ENCODE measurements around the gene MYH7.

MYH7 gene

DNA sequence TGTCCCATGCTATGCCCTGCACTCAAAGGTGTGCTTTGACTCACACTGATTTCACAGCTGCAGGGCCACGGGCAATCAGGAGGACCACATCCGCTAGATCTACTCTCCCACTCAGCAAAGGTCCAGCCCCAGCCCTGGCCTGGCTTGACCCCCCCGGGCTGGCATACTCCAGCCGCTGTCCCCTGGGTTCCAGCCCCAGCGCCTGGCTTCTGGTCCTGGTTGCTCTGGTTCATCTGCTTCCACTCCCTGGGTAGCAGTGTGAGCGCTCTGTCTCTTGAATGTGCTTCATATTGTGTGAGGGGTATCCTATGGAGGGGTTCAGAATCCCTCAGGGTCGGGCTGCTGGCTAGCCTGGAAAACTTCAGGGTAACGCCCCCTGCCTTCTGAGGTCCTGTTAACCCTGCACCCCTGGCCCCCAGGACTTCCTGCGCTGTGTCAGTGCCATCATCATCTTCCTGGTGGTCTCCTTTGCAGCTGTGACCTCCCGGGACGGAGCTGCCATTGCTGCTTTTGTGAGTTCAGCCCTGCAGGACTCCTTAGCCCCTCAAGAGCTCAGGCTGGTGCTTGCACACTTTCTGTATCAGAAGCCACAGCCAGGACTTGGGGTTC lies 56.7 kb downstream of the MYH7 start:
- H3K9ac ChIP-seq (ENCODE audit: low read length in 2 of 2), result no peak overlapping the region
- H3K27me3 ChIP-seq (ENCODE audit: control insufficient read depth in 1 of 2, insufficient read depth in 2 of 2, low read length in 2 of 2), result peaks cover 2 to 3% of the 10 kb centered on the region in 2 donors
- no peaks in the 10 kb centered on the region for H3K36me3 ChIP-seq (ENCODE audit: control insufficient read depth in 2 of 2, insufficient read depth in 2 of 2, low read length in 2 of 2)
- H3K4me1 ChIP-seq (ENCODE audit: control insufficient read depth, insufficient read depth, low read length), result peaks cover 3% of the 10 kb centered on the region
- no peak overlapping the region for H3K4me3 ChIP-seq (ENCODE audit: low read length in 2 of 2)
- H3K27ac ChIP-seq (ENCODE audit: low read length), result no peak overlapping the region
- no peaks in the 10 kb centered on the region for H3K9me3 ChIP-seq (ENCODE audit: control insufficient read depth in 2 of 2, low read length in 2 of 2)

DNA sequence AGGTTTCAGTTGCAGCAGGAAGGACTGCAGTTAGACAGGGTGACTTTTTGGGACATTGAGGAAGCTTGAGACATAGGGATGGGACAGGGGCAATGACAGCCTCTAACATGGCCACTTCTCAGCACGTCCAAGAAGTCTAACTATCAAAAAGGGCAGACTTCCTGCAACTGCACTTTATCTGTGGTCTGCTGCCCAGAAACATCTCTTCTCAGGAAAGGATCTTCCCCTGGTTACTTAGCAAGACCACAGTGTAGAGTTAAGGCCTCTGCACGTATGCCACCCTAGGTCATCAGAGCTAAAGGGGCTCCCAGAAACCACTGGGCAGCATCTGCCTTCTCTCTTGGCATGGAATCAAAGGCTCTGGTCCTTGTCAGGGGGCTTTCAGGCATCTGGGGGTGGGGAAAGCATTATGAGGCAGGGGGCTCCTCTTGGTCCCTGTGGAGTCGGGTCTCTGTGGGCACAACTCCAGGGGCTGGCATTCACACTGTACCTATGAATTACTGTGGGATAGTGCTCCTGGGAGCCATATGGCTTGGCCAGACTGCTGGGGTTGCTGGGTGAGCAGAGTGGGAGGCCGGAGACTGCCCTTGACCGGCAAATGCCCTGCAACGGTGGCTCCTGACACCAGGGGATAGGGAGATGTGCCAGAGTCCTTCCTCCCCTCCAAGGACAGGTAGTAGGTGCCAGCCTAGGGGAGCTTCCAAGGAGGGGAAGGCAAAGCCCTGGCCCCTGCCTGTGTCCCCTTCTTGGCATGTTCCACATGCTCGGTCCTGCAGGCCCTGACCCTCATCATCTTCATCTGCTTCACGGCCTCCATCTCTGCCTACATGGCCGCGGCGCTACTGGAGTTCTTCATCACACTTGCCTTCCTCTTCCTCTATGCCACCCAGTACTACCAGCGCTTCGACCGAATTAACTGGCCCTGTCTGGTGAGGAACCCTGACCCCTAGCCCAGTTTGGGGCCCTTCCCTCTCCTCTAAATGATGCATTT lies 57.6 kb downstream of the MYH7 start:
- no peak overlapping the region for H3K4me3 ChIP-seq (ENCODE audit: low read length in 2 of 2)
- peak overlapping the region; percentile 5 to 22 for H3K9ac ChIP-seq (ENCODE audit: low read length in 2 of 2)
- H3K4me1 ChIP-seq (ENCODE audit: control insufficient read depth, insufficient read depth, low read length), result peaks cover 3% of the 10 kb centered on the region
- H3K9me3 ChIP-seq (ENCODE audit: control insufficient read depth in 2 of 2, low read length in 2 of 2), result no peaks in the 10 kb centered on the region
- H3K27me3 ChIP-seq (ENCODE audit: control insufficient read depth in 1 of 2, insufficient read depth in 2 of 2, low read length in 2 of 2), result peaks cover 2 to 3% of the 10 kb centered on the region in 2 donors
- no peaks in the 10 kb centered on the region for H3K36me3 ChIP-seq (ENCODE audit: control insufficient read depth in 2 of 2, insufficient read depth in 2 of 2, low read length in 2 of 2)
- no peak overlapping the region for H3K27ac ChIP-seq (ENCODE audit: low read length)

- Histone ChIP-seq H3K4me3 (ENCODE audit: low read length in 2 of 2) (peak overlapping the region in 1 of 2 donors; percentile 62), H3K27ac (ENCODE audit: low read length) (no peak overlapping the region), H3K9ac (ENCODE audit: low read length in 2 of 2) (peak overlapping the region; percentile 5 to 28), H3K4me1 (ENCODE audit: control insufficient read depth, insufficient read depth, low read length) (peaks cover 3% of the 10 kb centered on the region), H3K9me3 (ENCODE audit: control insufficient read depth in 2 of 2, low read length in 2 of 2) (no peaks in the 10 kb centered on the region), H3K36me3 (ENCODE audit: control insufficient read depth in 2 of 2, insufficient read depth in 2 of 2, low read length in 2 of 2) (no peaks in the 10 kb centered on the region), H3K27me3 (ENCODE audit: control insufficient read depth in 1 of 2, insufficient read depth in 2 of 2, low read length in 2 of 2) (peaks cover 2 to 3% of the 10 kb centered on the region in 2 donors)
Observed at GRCh38 chr14:23377198-23377550, 58.3 kb downstream of the MYH7 start.

DNA sequence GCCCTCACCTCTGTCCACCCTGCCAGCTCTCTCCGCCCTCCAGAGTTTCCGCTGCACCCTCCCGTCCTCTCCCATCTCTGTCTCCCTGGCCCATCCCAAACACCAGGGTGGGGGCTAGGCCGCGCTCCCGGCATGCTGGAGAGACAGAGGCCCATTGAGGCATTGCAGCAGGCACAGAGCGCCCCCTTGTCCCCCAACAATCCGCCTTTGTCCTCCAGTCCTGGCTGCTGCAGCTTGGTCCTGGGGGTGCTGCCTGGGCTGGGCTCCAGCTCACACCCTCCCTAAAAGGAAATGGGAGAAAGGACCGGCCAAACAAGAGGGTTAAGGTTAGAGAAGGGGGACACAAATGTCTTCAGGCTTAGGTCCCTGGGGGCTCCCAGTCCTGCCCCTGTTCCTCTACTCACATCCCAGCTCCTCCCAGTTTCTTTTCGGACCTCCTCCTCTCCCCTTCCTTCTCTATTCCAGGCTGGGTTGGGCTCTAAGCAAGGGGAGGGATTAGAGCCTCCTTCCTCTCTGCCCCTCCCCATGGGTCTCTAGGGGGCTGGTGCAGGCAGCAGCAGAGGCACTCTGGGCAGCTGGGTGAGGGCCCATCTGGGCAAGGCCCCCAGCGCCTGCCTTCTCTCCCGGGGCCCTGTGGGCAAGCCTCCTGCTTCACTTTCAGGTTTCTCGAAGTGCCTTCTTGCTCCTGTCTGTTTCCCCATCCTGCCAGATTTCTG lies 58.8 kb downstream of the MYH7 start, which contains the start of gene CMTM5:
TSS of gene CMTM5 (plus strand) at position 565 of the 716 bp plus-strand sequence. CDS start 206 bp downstream, outside the sequence.
- Histone ChIP-seq H3K36me3 (ENCODE audit: control insufficient read depth in 2 of 2, insufficient read depth in 2 of 2, low read length in 2 of 2) (no peaks in the 10 kb centered on the region), H3K27ac (ENCODE audit: low read length) (peak within 1 kb of the TSS; percentile 46), H3K4me3 (ENCODE audit: low read length in 2 of 2) (peak within 1 kb of the TSS in 1 of 2 donors; percentile 62), H3K4me1 (ENCODE audit: control insufficient read depth, insufficient read depth, low read length) (peaks cover 3% of the 10 kb centered on the region), H3K27me3 (ENCODE audit: control insufficient read depth in 1 of 2, insufficient read depth in 2 of 2, low read length in 2 of 2) (peaks cover 2 to 3% of the 10 kb centered on the region in 2 donors), H3K9ac (ENCODE audit: low read length in 2 of 2) (peak within 1 kb of the TSS; percentile 28 to 47), H3K9me3 (ENCODE audit: control insufficient read depth in 2 of 2, low read length in 2 of 2) (no peaks in the 10 kb centered on the region)

GRCh38 chr14:23375527-23376251 lies 59.8 kb downstream of the MYH7 start:
- peaks cover 3% of the 10 kb centered on the region for H3K4me1 ChIP-seq (ENCODE audit: control insufficient read depth, insufficient read depth, low read length)
- H3K36me3 ChIP-seq (ENCODE audit: control insufficient read depth in 2 of 2, insufficient read depth in 2 of 2, low read length in 2 of 2), result no peaks in the 10 kb centered on the region
- no peak overlapping the region for H3K27ac ChIP-seq (ENCODE audit: low read length)
- peaks cover 3% of the 10 kb centered on the region in 2 donors for H3K27me3 ChIP-seq (ENCODE audit: control insufficient read depth in 1 of 2, insufficient read depth in 2 of 2, low read length in 2 of 2)
- no peaks in the 10 kb centered on the region for H3K9me3 ChIP-seq (ENCODE audit: control insufficient read depth in 2 of 2, low read length in 2 of 2)
- H3K4me3 ChIP-seq (ENCODE audit: low read length in 2 of 2), result no peak overlapping the region
- no peak overlapping the region for H3K9ac ChIP-seq (ENCODE audit: low read length in 2 of 2)

DNA sequence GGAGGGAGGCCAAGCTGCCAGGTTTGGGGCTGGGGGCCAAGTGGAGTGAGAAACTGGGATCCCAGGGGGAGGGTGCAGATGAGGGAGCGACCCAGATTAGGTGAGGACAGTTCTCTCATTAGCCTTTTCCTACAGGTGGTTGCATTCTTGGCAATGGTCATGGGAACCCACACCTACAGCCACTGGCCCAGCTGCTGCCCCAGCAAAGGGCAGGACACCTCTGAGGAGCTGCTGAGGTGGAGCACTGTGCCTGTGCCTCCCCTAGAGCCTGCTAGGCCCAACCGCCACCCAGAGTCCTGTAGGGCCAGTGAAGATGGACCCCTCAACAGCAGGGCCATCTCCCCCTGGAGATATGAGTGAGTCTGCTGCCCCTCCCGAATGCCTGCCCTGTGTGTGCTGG lies 62.4 kb downstream of the MYH7 start:
- H3K4me1 ChIP-seq (ENCODE audit: control insufficient read depth, insufficient read depth, low read length), result peaks cover 3% of the 10 kb centered on the region
- no peaks in the 10 kb centered on the region for H3K36me3 ChIP-seq (ENCODE audit: control insufficient read depth in 2 of 2, insufficient read depth in 2 of 2, low read length in 2 of 2)

DNA sequence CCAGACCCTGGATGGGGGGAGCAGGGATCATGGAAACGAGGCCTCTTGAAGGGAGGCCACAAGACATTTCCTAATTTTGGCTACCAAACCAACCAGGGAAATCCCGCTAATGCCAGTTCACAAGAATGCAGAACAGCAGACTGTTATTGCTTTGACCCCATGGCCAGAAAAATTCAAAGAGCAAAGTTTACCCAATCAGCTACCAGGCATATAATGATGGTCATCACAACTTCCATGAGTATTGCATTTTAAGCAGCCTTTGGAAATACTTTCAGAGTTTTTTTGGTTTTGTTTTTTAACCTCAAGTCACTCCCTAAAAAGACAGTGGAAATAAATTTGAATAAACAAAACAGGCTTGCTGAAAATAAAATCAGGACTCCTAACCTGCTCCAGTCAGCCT lies 63.0 kb downstream of the MYH7 start, which contains the start of gene IL25:
TSS of gene IL25 (plus strand) at position 301 of the 400 bp plus-strand sequence.
- H3K36me3 ChIP-seq (ENCODE audit: control insufficient read depth in 2 of 2, insufficient read depth in 2 of 2, low read length in 2 of 2), result no peaks in the 10 kb centered on the region
- H3K4me1 ChIP-seq (ENCODE audit: control insufficient read depth, insufficient read depth, low read length), result peaks cover 3% of the 10 kb centered on the region
- H3K27me3 ChIP-seq (ENCODE audit: control insufficient read depth in 1 of 2, insufficient read depth in 2 of 2, low read length in 2 of 2), result peaks cover 0 to 2% of the 10 kb centered on the region in 2 donors
- no peak within 1 kb of the TSS for H3K4me3 ChIP-seq (ENCODE audit: low read length in 2 of 2)
- H3K9me3 ChIP-seq (ENCODE audit: control insufficient read depth in 2 of 2, low read length in 2 of 2), result no peaks in the 10 kb centered on the region
- H3K27ac ChIP-seq (ENCODE audit: low read length), result no peak within 1 kb of the TSS
- no peak within 1 kb of the TSS for H3K9ac ChIP-seq (ENCODE audit: low read length in 2 of 2)

More for the DNA sequence above, 62.4 kb downstream of the MYH7 start:
- H3K27me3 ChIP-seq (ENCODE audit: control insufficient read depth in 1 of 2, insufficient read depth in 2 of 2, low read length in 2 of 2), result peaks cover 0 to 2% of the 10 kb centered on the region in 2 donors
- H3K9me3 ChIP-seq (ENCODE audit: control insufficient read depth in 2 of 2, low read length in 2 of 2), result no peaks in the 10 kb centered on the region
- no peak overlapping the region for H3K4me3 ChIP-seq (ENCODE audit: low read length in 2 of 2)
- no peak overlapping the region for H3K9ac ChIP-seq (ENCODE audit: low read length in 2 of 2)
- H3K27ac ChIP-seq (ENCODE audit: low read length), result no peak overlapping the region

DNA sequence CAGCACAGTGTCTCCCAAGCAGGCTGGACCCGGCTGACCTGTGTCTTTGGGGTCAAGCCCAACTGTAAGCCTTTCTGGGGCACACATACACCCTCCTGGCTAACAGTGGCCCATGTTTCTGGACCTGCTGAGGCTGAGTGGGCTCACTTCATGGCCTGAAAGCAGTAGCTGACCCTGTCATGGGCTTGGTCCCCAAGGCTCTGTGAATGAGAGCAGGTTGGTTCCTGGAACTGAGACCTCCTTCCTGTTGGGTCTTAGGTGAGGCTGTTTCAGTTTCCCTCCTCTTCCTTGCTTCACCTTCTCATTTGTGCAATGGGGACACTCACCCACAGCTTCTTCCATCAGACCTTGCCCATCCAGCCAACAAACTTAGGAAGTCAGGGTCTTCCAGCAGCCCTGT lies 63.6 kb downstream of the MYH7 start:
- H3K4me3 ChIP-seq (ENCODE audit: low read length in 2 of 2), result no peak overlapping the region
- no peaks in the 10 kb centered on the region for H3K9me3 ChIP-seq (ENCODE audit: control insufficient read depth in 2 of 2, low read length in 2 of 2)
- peaks cover 6% of the 10 kb centered on the region for H3K4me1 ChIP-seq (ENCODE audit: control insufficient read depth, insufficient read depth, low read length)
- H3K27ac ChIP-seq (ENCODE audit: low read length), result no peak overlapping the region
- H3K9ac ChIP-seq (ENCODE audit: low read length in 2 of 2), result no peak overlapping the region
- H3K27me3 ChIP-seq (ENCODE audit: control insufficient read depth in 1 of 2, insufficient read depth in 2 of 2, low read length in 2 of 2), result peaks cover 0 to 2% of the 10 kb centered on the region in 2 donors
- no peaks in the 10 kb centered on the region for H3K36me3 ChIP-seq (ENCODE audit: control insufficient read depth in 2 of 2, insufficient read depth in 2 of 2, low read length in 2 of 2)

DNA sequence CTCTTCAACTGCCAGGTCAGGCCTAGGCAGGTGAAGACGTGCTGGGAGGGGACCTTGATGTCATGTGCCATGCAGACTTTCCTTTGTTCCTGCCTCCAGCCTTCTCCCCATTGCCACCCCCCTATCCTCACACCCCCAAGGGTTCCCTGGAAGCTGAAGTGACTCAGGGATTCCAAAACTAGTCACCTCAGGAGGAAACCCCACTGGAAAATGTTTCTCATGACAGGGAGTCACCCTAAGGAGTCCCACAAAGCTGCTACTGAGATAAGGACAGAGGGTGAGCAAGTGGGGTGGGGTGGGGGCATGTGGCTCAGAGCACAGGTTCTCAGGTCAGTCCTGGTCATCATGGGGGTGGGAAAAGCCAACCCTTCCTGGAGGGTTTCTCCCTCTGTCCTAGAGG lies 65.2 kb downstream of the MYH7 start:
- Histone ChIP-seq H3K27me3 (ENCODE audit: control insufficient read depth in 1 of 2, insufficient read depth in 2 of 2, low read length in 2 of 2) (peaks cover 0 to 2% of the 10 kb centered on the region in 2 donors), H3K9ac (ENCODE audit: low read length in 2 of 2) (no peak overlapping the region), H3K36me3 (ENCODE audit: control insufficient read depth in 2 of 2, insufficient read depth in 2 of 2, low read length in 2 of 2) (no peaks in the 10 kb centered on the region), H3K9me3 (ENCODE audit: control insufficient read depth in 2 of 2, low read length in 2 of 2) (no peaks in the 10 kb centered on the region), H3K4me3 (ENCODE audit: low read length in 2 of 2) (no peak overlapping the region), H3K4me1 (ENCODE audit: control insufficient read depth, insufficient read depth, low read length) (peaks cover 16% of the 10 kb centered on the region), H3K27ac (ENCODE audit: low read length) (no peak overlapping the region)

GRCh38 chr14:23366426-23366921 lies 69.0 kb downstream of the MYH7 start:
- no peaks in the 10 kb centered on the region for H3K36me3 ChIP-seq (ENCODE audit: control insufficient read depth in 2 of 2, insufficient read depth in 2 of 2, low read length in 2 of 2)
- peaks cover 0 to 2% of the 10 kb centered on the region in 2 donors for H3K27me3 ChIP-seq (ENCODE audit: control insufficient read depth in 1 of 2, insufficient read depth in 2 of 2, low read length in 2 of 2)
- peak overlapping the region; percentile 47 to 78 for H3K4me3 ChIP-seq (ENCODE audit: low read length in 2 of 2)
- H3K9me3 ChIP-seq (ENCODE audit: control insufficient read depth in 2 of 2, low read length in 2 of 2), result no peaks in the 10 kb centered on the region
- H3K9ac ChIP-seq (ENCODE audit: low read length in 2 of 2), result peak overlapping the region; percentile 72 to 89
- peak overlapping the region; percentile 93 for H3K27ac ChIP-seq (ENCODE audit: low read length)
- peaks cover 29% of the 10 kb centered on the region for H3K4me1 ChIP-seq (ENCODE audit: control insufficient read depth, insufficient read depth, low read length)
